B cell (primary cell): ENCODE measurements around the gene MBNL2.

Experiments
- EZH2 ChIP-seq: IDR thresholded peaks from 2 replicates; pipeline ENCODE4 v1.6.1; 2012; ENCODE audit warnings: borderline replicate concordance, low read depth, mild to moderate bottlenecking, moderate library complexity, low read length; ENCODE audit not compliant: insufficient read depth, poor library complexity, severe bottlenecking
- TF ChIP-seq, protein P1 (sequence below): fragments of 200-600 bp; IDR thresholded peaks from one replicate; pipeline ENCODE4 v1.8.0; 2022; ENCODE audit warnings: antibody characterized with exemption, mild to moderate bottlenecking

- TF ChIP-seq, protein P1, sequence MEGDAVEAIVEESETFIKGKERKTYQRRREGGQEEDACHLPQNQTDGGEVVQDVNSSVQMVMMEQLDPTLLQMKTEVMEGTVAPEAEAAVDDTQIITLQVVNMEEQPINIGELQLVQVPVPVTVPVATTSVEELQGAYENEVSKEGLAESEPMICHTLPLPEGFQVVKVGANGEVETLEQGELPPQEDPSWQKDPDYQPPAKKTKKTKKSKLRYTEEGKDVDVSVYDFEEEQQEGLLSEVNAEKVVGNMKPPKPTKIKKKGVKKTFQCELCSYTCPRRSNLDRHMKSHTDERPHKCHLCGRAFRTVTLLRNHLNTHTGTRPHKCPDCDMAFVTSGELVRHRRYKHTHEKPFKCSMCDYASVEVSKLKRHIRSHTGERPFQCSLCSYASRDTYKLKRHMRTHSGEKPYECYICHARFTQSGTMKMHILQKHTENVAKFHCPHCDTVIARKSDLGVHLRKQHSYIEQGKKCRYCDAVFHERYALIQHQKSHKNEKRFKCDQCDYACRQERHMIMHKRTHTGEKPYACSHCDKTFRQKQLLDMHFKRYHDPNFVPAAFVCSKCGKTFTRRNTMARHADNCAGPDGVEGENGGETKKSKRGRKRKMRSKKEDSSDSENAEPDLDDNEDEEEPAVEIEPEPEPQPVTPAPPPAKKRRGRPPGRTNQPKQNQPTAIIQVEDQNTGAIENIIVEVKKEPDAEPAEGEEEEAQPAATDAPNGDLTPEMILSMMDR: no peak
- no peak for TF ChIP-seq EZH2
Measured at GRCh38 chr13:97392020-97392419, 169.9 kb downstream of the MBNL2 start.
